Occipital lobe (tissue), 2 donors: ENCODE data around the gene CHN2. TPM values are rescaled to one million over a fixed set of nuclear protein-coding genes. Genes with fewer than 3 reads are reported as not detected.
"Not testable (repeated sequence)": the region's sequence is repeated elsewhere in the genome, so short reads cannot be mapped to it uniquely, and the experiment has no call there.

Experiments used
- DNase-seq: peaks from one replicate; lab custom pipeline; 2025; lab: John Stamatoyannopoulos, UW
- total RNA-seq: library from RNA; depleted of rRNA; stranded (reverse); fragments of >200 nt; gene quantifications from one replicate; pipeline ENCODE4 v1.2.3, GENCODE V29; 2014

Gene CHN2
- total RNA-seq, 1 donor from 2014 or later = 76.3 TPM

DNA sequence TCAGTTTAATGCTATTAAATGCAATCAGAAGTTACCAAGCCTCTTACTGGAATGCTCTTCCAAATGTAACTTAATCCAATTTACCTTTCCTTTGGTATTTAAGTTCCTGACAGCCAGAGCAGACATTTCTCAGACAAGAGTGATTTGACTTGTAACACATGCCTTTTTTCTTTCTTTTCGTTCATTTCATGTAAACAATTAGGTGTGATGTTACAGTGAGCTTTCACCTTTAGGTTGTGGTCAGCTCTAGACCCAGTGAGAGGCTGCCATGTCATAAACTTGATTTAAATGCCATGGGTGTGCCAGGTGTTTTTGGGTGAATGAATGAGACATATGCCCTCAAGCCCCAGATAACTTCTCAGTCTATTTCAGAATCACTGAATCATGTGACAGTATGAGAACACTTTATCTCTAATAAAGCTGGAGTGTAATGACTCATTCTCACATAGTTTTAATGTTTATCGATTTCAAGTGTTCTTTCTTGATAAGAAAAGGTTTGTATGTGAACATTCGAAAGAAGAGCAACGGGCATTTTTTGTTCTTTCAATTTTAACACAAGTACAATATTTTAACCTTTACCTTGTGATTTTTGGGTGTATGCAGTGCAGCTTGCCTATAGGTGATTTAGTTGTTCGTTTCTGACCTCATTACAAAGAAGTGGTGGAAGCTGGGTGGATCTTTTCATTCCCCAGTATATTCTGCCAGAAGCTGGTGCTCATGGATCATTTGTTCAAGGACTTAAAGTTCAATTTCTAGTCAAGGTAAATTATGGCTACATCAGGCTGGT lies 61.5 kb downstream of the CHN2 start:
- no peak for DNase-seq

DNA sequence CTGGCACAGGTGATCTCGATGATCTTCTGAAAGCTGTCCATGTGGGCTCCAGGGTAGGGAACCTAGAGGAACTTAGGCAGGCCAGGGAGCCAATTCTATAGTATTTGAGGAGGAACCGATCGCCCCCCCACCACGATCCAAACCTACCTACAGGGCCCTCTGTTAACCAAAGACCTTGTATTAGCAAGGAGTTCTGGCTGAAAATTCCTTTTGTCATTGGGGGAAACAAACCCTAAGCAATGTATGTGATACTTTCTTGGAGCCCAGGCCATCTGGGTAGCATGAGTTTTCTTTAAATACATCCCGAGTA lies 62.1 kb downstream of the CHN2 start:
- no peak for DNase-seq

DNA sequence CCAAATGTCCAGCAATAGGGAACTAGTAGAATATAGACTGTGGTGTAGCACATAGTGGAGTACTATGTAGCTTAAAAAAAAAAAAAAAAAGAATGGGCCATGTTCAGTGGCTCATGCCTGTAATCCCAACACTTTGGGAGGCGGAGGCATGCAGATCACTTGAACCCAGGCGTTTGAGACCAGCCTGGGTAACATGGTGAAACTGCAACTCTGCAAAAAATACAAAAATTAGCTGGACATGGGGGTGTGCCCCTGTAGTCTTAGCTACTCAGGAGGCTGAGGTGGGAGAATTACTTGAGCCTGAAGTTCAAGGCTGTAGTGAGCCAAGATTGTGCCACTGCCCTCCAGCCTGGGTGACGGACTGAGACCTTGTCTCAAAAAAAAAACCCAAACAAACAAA lies 64.4 kb downstream of the CHN2 start:
- DNase-seq = no peak

DNA sequence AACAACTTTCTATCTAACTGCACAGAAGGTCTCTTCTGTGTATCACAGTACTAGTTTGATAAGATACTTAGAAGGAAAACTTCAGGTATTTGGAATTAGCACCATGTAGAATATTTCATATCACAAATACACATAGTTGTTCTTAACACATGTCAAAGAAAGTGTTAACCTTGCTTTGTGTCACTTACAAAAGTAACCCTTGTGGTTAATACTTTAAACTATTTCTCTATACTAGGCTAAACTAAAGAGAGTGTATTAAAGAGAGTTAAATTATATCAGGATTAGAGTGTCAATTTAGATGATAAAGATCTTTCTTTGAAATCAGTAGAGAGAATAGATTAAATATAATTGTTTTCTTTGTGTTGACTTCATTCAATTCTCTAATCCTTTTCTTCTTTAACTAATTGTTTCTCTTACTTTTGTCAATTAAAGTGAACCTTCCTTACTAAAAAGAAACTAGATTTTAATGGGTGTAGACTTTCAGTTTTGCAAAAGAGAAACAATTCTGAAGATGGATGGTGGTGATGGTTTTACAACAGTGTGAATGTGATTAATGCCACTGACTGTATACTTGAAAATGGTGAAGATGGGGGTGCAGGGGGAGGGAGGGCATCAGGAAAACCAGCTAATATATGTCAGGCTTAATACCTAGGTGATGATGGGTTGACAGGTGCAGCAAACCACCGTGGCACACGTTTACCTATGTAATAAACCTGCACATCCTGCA lies 67.8 kb downstream of the CHN2 start:
- DNase-seq = no peak

DNA sequence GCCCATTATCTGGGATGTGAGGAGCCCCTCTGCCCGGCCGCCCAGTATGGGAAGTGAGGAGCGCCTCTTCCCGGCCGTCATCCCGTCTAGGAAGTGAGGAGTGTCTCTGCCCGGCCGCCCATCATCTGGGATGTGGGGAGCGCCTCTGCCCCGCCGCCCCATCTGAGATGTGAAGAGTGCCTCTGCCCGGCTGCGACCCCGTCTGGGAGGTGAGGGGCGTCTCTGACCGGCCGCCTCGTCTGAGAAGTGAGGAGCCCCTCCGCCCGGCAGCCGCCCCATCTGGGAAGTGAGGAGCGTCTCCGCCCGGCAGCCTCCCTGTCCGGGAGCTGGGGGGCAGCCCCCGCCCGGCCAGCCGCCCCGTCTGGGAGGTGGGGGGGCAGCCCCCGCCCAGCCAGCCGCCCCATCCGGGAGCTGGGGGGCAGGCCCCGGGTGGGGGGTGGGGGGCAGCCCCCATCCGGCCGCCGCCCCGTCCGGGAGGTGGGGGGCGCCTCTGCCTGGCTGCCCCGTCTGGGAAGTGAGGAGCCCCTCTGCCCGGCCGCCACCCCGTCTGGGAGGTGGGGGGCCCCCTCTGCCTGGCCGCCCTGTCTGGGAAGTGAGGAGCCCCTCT lies 69.1 kb downstream of the CHN2 start:
- DNase-seq = not testable (repeated sequence)

DNA sequence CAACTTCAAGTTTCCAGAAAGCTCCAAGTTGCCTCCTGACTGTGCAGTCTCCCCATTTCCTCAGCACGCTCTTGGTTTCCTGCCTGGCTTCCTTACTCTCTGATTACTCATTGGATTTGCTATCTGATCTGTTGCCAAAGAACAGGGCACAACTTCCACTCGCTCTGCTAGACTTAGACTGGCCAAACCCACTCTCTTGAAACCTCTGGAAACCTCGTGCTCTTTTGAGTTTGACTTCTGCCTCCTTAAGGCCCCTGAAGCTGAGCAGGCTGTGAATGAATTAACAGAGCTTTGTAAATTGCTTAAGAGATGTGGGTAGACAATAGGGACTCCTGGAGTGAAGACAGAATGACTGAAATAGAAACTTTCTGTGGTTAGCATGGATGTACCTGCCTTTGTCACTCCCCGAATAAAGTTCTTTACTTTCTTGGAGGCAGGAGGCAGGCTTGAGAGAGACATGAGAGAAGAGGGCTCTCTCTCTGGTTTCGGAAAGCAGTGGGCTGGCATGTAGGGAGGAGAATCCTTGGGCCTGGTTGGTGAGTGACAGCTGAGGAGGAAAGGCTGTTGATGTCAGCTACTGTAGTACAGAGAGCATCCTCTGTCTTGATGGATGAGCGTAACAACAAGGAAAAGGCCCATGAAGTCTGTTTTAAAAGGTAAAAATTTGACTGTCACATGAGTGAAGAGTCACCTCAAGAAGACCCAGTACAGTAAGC lies 70.8 kb downstream of the CHN2 start:
- no peak for DNase-seq

DNA sequence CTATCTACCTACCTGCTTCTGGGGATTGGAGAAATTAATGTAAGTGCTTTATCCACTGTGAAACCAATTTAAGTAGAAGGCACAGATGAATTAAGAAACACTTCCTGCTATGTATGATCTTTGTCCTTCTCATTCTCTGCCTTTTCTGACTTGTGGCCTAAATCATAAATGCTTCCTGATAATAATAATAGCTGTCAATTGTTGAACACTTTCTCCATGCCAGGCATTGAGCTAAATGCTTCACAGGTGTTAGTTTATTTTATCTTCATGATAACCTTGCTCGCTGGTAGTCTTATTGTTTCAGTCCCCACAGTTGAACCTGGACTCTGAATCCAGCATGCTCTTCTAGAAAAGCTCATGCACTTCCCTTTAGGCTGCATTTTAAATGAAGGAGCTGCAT lies 75.4 kb downstream of the CHN2 start:
- no peak for DNase-seq

DNA sequence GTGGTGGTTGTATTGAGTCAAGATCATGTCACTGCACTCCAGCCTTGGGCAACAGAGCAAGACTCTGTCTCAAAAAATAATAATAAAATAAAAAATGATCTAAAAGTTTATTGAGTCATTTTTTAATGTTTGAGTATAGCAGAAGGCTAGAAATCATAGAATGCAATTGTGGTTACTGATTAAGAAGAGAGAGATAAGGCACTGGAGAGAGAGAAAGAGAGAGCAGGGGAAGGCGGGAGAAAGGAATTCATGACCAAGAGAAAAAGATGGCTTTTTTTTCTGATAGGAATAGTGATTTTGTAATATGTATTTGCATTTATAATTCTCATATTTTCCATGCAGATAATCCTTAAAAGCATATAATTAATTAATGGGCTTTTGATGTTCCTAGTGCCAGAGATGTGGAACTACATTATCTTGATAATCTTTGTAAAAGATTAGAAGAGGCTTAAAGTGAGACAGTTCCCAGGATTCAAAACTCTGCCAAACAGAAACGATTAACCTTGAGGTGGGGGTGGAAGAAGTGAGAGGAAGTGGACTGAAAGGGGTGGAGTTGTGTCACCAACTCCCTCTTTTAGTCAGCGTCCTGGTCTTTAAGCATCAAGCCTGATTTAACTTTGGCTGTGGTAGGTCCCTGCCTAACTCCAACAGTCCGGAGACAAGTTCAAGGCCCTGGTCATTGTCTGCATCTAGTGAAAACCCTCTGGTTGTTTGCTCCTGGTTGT lies 76.2 kb downstream of the CHN2 start:
- no peak for DNase-seq

DNA sequence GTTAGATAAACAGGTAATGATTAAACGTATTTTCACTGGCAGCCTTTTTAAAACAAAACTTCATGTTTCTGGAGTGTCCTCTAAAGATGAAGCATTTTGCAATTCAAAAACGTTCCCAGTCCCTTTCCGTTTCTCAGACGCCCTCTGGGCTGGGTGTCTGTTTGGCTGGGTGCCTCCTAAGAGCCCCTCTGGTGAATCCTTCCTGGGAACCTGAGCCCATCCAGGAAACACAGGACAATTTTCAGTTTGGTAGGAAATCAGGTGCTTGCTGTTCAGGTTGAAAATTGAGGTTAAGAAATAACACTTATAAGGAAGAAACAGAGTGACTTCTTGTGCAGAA lies 76.7 kb downstream of the CHN2 start:
- DNase-seq = no peak

DNA sequence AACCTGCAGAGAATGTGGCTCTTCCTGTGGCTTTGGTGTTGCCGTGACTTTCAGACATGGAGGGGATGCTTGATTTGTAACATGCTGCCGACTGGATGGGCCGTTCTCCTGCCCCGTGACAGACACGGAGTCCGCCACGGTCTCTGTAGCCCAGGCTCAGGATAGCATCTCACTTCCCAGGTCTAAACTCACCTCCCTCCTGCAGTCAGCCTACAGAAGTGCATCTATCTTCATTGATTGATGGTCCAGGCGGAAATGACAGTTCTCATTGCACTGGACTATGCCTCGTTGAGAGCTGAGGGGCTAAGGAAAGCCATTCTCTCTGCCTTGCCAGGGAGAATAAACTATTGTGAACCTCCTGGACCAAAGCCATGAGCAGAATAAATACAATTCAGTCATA lies 77.5 kb downstream of the CHN2 start:
- no peak for DNase-seq

DNA sequence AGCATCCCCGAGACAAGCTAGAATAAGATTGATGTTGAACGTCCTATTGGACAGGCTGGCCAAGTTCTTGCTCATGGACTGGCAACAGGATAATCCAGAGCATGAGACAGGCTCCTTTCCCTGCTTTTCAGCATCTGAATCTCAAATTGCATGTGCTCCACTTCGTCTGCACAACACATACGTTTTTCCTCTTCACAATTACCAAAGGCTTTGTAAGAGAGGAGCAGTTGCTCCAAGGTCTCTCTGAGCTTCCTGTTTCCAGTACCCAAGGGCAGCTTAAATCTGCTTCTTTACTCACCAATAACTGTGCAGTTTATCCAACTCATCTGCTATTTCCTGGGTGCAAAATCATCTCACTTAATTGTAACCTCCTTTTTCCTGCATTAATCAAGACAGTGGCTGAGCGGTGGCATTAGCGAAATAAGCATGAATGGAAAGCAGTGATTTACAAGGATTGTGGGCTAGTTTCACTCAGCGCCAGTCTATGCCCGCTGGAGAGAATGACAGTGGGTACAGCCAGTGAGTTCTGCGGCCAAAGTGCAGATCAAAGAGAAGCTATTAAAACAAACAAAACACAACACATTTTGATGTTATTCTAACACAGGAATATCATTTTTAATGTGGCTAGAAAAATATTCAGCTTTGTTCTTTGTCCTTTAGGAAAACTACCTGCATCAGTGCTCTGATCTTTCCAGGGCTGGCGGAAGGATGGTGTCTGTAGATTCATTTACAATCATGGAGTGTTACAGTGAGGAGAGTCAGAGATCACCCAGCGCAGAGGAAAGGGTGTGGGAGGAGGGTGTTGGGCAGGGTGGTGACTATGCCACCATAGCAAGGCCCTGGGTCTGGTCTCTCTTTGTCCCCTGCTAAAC lies 79.8 kb downstream of the CHN2 start:
- peak; percentile 35 for DNase-seq

DNA sequence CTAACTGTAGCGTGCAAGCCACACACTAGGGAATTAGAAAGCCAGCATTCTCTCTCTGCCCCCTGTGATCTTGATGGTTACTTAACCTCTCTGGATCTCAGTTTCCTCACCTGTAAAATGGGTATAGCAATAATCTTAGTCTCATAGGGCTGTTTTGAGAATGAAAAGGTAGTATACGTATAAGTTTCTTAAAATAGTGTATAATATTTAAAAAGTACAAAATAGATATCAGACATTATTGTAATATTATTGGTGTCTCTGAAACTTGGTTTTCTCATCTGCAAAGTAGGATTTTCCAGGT lies 80.4 kb downstream of the CHN2 start:
- no peak for DNase-seq

DNA sequence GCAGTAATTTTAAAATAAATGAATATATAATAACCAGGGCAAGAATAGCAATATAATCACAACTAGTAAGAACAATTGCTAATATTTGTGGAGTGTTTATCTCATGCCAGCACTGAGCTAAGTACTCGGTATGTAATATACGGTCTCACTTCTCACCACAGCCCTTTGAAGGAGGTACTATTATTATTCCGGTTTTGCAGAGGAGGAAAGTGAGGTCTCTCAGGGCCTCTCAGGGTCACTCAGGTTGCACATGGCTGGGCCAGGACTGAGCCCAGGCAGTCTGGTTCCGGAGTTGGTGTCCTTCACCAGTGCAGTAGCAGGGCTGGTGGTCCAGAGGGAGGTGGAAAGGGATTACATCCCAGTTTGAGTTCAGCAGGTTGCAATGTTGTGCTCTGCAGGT lies 80.9 kb downstream of the CHN2 start:
- DNase-seq = no peak

DNA sequence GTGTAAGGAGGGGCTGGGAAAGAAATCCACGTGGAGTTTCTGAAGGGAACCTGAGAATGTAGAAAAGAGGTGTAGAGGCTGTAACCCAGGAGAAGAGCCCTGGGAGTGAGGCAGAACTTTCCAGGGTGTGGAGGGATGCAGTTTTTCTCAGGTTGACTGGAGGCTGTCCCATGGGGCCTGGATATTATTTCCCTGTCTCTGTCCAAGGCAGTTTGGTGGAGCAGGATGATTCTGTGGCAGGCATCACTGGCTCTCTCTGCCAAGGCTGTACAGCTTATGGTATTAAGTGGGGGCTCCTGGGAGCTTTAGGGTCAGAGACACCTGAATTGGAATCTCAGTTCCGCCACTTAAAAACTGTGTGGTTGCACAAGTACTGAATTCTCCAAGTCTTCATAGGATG lies 81.6 kb downstream of the CHN2 start:
- DNase-seq = no peak

DNA sequence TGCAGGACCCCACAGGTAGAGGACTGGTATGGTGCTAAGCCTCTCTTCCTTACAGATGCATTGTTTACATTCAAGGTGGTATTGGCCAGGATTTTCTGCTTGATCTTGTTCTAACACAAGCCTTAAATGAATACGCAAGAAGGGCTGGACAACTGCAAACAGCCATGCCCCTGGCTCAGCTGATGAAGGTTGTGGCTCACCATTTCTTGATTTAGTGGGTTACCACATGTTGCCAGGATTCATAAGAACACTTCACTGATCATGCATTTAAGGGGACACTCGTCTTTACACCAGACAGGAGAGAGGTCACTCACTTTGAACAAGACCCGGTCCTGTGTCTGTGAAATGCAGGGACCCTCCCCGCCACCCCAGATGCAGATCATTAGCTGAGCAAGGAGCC lies 82.2 kb downstream of the CHN2 start:
- no peak for DNase-seq

DNA sequence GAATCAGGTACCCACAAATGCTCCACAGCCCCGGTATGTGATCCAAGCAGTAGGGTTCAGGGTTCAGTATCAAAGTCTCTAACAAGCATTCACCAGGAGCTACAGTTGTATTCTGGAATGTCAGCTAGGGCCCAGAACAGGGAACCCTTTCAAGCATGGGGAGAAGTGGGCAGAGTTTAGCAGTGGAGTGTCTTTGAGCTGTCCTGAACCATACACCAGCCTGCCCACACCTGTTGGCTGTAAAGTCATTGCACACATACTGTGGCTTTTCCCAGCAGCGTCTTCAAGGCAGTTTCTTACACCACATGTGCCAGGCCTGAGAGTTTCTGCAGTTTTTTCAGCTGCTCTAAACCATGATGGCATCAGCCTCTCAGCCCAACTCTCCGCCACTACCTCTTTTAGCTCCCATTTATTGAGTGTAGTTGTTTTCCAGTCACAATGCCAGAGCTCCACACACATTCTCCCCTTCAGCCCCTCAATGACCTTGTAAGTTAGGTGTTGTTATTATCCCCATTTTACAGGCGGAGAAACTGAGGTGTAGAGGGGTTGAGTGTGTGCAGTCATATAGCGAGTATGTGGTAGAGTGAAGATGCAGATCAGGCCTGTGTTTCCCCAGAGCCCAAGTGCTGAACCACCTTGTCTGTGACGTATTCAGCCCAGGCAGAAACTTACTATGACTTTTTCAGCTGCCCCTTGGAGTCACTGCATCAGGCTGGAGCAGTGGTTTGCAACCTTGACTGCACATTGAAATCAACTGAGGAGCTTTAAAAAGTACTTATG lies 83.1 kb downstream of the CHN2 start:
- no peak for DNase-seq

DNA sequence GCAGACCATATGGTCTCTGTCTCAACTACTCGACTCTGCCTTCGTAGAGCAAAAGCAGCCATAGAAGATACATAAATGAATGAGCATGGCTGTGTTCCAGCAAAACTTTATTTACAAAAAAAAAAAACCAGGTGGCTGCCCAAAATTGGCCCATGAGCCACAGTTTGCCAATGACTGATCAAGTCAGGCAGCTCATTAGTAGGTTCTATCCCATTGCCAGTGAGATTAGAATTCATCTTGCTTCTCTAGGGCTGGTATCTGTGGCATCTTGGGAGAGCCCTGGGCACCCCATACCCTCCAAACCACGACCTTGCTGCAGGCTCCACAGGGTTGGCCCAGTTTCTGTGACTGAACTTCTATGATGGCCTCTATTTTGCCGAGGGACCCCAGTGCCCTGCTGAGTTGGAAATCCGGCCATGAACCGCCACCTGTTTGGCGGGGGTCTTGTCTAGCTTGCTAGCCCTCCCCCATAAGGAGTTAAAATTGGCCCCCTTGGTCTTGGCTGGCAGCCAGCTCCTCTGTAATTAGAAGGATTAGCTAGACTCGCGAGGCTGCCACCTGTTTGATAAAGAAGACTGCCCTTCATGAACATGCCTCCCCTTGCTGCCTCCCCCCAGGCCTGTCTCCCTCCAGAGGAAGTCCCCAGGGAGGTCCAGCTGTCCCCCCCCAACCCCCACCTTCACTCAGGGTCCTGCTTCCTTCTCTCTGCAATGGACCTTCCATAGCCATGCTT lies 83.9 kb downstream of the CHN2 start:
- no peak for DNase-seq

DNA sequence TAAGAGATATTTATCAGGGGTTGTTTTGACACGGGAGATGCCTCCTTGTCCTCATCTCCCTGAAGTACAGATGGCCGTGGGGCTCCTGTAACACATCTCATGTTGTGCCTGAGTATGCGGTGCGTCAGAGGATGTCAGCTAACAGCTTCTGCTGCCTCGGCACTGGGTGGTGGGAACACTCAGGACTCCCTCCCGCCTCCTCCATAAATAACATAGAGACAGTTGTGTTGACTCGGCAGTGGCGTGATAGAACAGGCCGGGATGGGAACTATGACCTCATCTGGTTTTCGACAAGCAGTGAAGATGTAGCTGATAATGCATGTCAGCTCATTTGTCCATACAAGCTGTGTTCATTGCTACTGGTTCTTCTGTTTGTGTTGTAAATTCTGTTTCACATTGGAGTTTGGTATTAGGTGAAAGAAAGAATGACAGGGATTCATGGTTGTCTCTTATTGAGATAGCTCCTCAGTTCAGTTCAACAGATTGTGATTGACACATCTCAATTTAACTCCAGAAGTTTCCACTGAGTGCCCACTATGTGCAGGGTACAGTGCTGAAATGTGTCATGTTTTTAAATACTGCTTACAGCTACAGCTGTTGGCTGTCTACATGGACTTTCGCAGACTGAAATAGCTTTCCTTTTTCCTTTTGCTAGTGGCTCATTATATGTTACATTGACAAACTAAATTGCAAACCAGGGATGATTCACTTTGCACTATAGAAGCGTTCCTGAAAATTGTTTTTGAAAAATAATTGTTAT lies 87.4 kb downstream of the CHN2 start:
- DNase-seq = peak; percentile 26
